OCI-LY3 (cell line): ENCODE data around the gene RBMS3.

Experiments used
- H2AFZ ChIP-seq: fragments of 200-600, 300-600 bp; shearing (Covaris generic); 2 replicates; pipeline ENCODE4 v1.6.0; 2014; ENCODE audit warnings: antibody characterized with exemption, low read depth, low read length
- H3K27ac ChIP-seq: fragments of 200-600, 300-600 bp; sonication (generic); 2 replicates; pipeline ENCODE4 v1.5.1; 2014; ENCODE audit warnings: mild to moderate bottlenecking, low read length, moderate library complexity, mixed read lengths
- H3K27me3 ChIP-seq: fragments of 200-600, 300-600 bp; sonication (generic); 2 replicates; pipeline ENCODE4 v1.6.1; 2014; ENCODE audit warnings: low read depth, low read length, mixed read lengths
- H3K36me3 ChIP-seq: fragments of 200-600, 300-600 bp; sonication (generic); replicated peaks from 2 replicates; pipeline ENCODE3; 2014; ENCODE audit warnings: low read depth, low read length, mixed read lengths
- H3K4me1 ChIP-seq: fragments of 300-600, 200-600 bp; sonication (generic); 2 replicates; pipeline ENCODE4 v1.6.1; 2014; ENCODE audit warnings: low read length, mixed read lengths
- H3K4me2 ChIP-seq: fragments of 200-600, 300-600 bp; sonication (generic); 2 replicates; pipeline ENCODE4 v1.6.1; 2014; ENCODE audit warnings: low read length, mixed read lengths
- H3K4me3 ChIP-seq: fragments of 300-600, 200-600 bp; sonication (generic); 2 replicates; pipeline ENCODE4 v1.5.1; 2014; ENCODE audit warnings: antibody characterized with exemption, mild to moderate bottlenecking, low read length, moderate library complexity
- H3K79me2 ChIP-seq: fragments of 300-600, 200-600 bp; shearing (Covaris generic); 2 replicates; pipeline ENCODE4 v1.6.1; 2014; ENCODE audit warnings: mild to moderate bottlenecking, low read length, mixed read lengths
- H3K9ac ChIP-seq: fragments of 300-600, 200-600 bp; shearing (Covaris generic); 2 replicates; pipeline ENCODE4 v1.6.0; 2014; ENCODE audit warnings: mild to moderate bottlenecking, low read length, moderate library complexity
- H3K9me3 ChIP-seq: fragments of 200-600, 300-600 bp; shearing (Covaris generic); 2 replicates; pipeline ENCODE4 v1.6.1; 2014; ENCODE audit warnings: low read length, mixed read lengths; ENCODE audit not compliant: insufficient read depth
- H4K20me1 ChIP-seq: fragments of 200-600, 300-600 bp; sonication (generic); 2 replicates; pipeline ENCODE4 v1.6.1; 2016; ENCODE audit warnings: low read length, mixed read lengths; ENCODE audit not compliant: insufficient read depth
- EZH2phosphoT487 ChIP-seq: fragments of 200-600 bp; shearing (Covaris generic); IDR thresholded peaks from 2 replicates; pipeline ENCODE4 v1.6.1; 2018; ENCODE audit warnings: antibody characterized with exemption, mixed run types, low read depth
- TF ChIP-seq, protein P1 (sequence below): fragments of 200-600, 300-600 bp; sonication (generic); IDR thresholded peaks from 2 replicates; pipeline ENCODE4 v1.5.1; 2014; ENCODE audit warnings: antibody characterized with exemption, low read length, low read depth

Gene RBMS3

DNA sequence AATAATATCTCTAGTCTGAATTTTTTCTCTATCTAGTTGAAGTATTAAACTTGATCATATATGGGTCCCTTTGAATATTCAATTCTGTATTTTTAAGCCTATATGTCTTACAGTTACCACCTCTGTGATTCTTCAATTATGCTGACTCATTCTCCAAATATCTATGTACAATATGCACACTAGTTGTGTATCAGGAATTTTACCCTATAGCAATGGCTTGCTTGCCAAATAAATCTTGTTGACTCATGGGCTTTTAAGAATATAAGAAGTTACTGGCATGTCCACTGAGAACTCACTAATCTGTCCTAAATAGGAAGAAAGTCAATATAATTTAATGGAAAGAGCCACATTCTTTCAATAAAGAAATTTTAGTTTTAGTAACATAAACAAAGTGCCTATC is 656.3 kb downstream of the RBMS3 start:
- no peaks in the 10 kb centered on the region for H3K9me3 ChIP-seq
- TF ChIP-seq EZH2phosphoT487: no peak
- no peaks in the 10 kb centered on the region for H4K20me1 ChIP-seq
- H3K4me3 ChIP-seq: no peak overlapping the region
- no peaks in the 10 kb centered on the region for H3K36me3 ChIP-seq
- H3K79me2 ChIP-seq: no peaks in the 10 kb centered on the region
- H3K4me2 ChIP-seq: no peak overlapping the region
- H3K27me3 ChIP-seq: no peaks in the 10 kb centered on the region
- no peak overlapping the region for H3K27ac ChIP-seq
- H2AFZ ChIP-seq: no peak overlapping the region
- H3K4me1 ChIP-seq: peaks cover 13% of the 10 kb centered on the region
- H3K9ac ChIP-seq: no peak overlapping the region

DNA sequence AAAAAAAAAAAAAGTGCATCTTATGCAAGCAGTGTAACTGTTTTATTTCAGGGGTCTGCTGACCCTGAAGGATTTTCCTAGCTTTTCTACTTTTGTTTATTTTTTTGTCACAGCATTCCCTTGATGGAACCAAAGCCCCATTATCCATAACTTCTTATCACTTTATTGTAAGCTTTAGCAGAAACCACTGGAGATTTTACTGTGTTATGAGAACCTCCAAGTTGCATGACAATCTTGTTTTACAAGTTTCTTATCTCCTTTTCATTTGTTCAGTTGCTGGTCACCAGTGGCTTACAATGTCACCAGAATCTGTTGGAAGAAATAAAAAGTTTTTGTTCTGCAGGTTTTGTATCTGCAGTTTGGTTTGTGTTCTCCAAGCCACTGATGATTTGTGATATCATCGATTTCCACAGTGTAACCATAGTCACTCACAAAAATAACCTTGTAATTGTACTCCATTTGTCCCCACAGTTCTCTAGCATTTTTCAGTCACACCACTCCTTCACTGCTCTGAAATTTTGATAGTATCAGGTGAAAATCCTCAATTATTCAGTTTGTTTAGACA is 660.0 kb downstream of the RBMS3 start:
- Histone ChIP-seq H2AFZ (0 out of 2 replicates have a peak overlapping the region, but pooled peaks have one; percentile 8), H3K9ac (no peak overlapping the region), H3K4me1 (peaks cover 11% of the 10 kb centered on the region), H3K36me3 (no peaks in the 10 kb centered on the region), H3K79me2 (no peaks in the 10 kb centered on the region), H3K27me3 (no peaks in the 10 kb centered on the region), H3K4me2 (no peak overlapping the region), H4K20me1 (no peaks in the 10 kb centered on the region), H3K4me3 (no peak overlapping the region), H3K9me3 (no peaks in the 10 kb centered on the region), H3K27ac (no peak overlapping the region)
- TF ChIP-seq, protein P1, sequence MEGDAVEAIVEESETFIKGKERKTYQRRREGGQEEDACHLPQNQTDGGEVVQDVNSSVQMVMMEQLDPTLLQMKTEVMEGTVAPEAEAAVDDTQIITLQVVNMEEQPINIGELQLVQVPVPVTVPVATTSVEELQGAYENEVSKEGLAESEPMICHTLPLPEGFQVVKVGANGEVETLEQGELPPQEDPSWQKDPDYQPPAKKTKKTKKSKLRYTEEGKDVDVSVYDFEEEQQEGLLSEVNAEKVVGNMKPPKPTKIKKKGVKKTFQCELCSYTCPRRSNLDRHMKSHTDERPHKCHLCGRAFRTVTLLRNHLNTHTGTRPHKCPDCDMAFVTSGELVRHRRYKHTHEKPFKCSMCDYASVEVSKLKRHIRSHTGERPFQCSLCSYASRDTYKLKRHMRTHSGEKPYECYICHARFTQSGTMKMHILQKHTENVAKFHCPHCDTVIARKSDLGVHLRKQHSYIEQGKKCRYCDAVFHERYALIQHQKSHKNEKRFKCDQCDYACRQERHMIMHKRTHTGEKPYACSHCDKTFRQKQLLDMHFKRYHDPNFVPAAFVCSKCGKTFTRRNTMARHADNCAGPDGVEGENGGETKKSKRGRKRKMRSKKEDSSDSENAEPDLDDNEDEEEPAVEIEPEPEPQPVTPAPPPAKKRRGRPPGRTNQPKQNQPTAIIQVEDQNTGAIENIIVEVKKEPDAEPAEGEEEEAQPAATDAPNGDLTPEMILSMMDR: no peak
- no peak for TF ChIP-seq EZH2phosphoT487

DNA sequence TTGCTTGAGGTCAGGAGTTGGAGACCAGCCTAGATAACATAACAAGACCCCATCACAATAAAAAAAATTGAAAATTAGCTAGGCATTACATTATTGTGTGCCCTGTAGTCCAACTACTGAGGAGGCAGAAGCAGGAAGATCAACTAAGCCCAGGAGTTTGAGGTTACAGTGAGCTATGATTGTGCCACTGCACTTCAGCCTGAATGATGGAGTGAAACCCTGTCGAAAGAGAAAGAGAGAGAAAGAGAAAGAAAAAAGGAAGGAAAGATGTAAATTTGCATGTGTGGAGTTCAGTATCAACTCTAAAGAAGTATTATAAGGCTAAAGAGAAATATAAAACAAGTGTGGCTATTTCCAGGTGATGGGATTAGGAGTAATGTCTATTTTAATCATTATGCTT is 661.4 kb downstream of the RBMS3 start:
- H3K79me2 ChIP-seq: no peaks in the 10 kb centered on the region
- TF ChIP-seq, protein P1: no peak
- no peak for TF ChIP-seq EZH2phosphoT487

DNA sequence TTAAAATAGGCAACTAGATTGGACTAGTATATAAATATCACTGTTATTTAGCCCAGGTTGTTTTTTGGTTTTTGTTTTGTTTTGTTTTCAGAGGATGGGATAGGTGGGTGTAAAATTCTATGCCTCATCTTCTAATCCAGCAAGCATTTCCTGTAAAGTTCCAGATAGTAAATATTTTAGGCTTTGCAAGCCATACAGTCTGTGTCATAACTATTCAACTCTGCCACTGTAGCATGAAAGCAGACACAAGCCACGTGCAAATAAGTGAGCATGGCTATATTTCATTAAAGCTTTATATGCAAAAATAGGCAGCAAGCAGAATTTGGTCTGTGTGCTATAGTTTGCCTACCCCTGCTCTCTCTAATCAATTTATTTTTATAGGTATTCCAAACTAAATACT is 668.3 kb downstream of the RBMS3 start:
- Histone ChIP-seq H2AFZ (no peak overlapping the region), H3K4me3 (no peak overlapping the region), H3K9me3 (no peaks in the 10 kb centered on the region), H3K4me1 (no peaks in the 10 kb centered on the region), H3K9ac (no peak overlapping the region), H3K4me2 (no peak overlapping the region), H3K27ac (no peak overlapping the region), H4K20me1 (no peaks in the 10 kb centered on the region), H3K79me2 (no peaks in the 10 kb centered on the region), H3K36me3 (no peaks in the 10 kb centered on the region), H3K27me3 (peaks cover 7% of the 10 kb centered on the region; the same call in 1 of the 2 replicates)
- TF ChIP-seq, protein P1: no peak
- no peak for TF ChIP-seq EZH2phosphoT487

More for the DNA sequence above, 661.4 kb downstream of the RBMS3 start:
- Histone ChIP-seq H3K9ac (no peak overlapping the region), H3K36me3 (no peaks in the 10 kb centered on the region), H3K9me3 (no peaks in the 10 kb centered on the region), H4K20me1 (no peaks in the 10 kb centered on the region), H3K4me2 (no peak overlapping the region), H3K4me1 (no peaks in the 10 kb centered on the region), H3K4me3 (no peak overlapping the region), H3K27ac (no peak overlapping the region), H2AFZ (no peak overlapping the region), H3K27me3 (no peaks in the 10 kb centered on the region)
